Putamen (tissue), 1 donor: ENCODE measurements around the gene EML3.
A peak's percentile ranks its signal among the peaks of the same experiment; 100 is the strongest.
"Not testable (repeated sequence)": the region's sequence is repeated elsewhere in the genome, so short reads cannot be mapped to it uniquely, and the experiment has no call there.

Experiments used
- DNase-seq: peaks from one replicate; pipeline ENCODE4 v3.0.0-alpha.2; 2016; ENCODE audit warnings: low spot score

Gene EML3

GRCh38 chr11:62616957-62617356 lies 4.4 kb upstream of the EML3 start:
- not testable (repeated sequence) for DNase-seq

GRCh38 chr11:62615521-62615920 lies 2.9 kb upstream of the EML3 start:
- DNase-seq: no peak

- DNase-seq: peak; percentile 75
Observed at GRCh38 chr11:62614275-62614674, 1.7 kb upstream of the EML3 start.

- no peak for DNase-seq
Observed at GRCh38 chr11:62613291-62613778, 760 bp upstream of the EML3 start.

- peak; percentile 58 for DNase-seq
Observed at GRCh38 chr11:62611705-62612365, 740 bp downstream of the EML3 start.

- no peak for DNase-seq
Observed at GRCh38 chr11:62610814-62611704, 1.5 kb downstream of the EML3 start.

GRCh38 chr11:62610403-62610802 lies 2.2 kb downstream of the EML3 start:
- DNase-seq: no peak

GRCh38 chr11:62608776-62609175 lies 3.8 kb downstream of the EML3 start:
- no peak for DNase-seq

GRCh38 chr11:62607714-62608113 lies 4.9 kb downstream of the EML3 start:
- no peak for DNase-seq

- no peak for DNase-seq
Observed at GRCh38 chr11:62605902-62606301, 6.7 kb downstream of the EML3 start.

GRCh38 chr11:62605467-62605866 lies 7.1 kb downstream of the EML3 start:
- DNase-seq: no peak

GRCh38 chr11:62604460-62605120 lies 8.0 kb downstream of the EML3 start:
- no peak for DNase-seq

- no peak for DNase-seq
Observed at GRCh38 chr11:62603776-62604299, 8.7 kb downstream of the EML3 start.

GRCh38 chr11:62603072-62603408 lies 9.5 kb downstream of the EML3 start:
- no peak for DNase-seq

GRCh38 chr11:62602141-62603071 lies 10.2 kb downstream of the EML3 start:
- peak; percentile 75 for DNase-seq

GRCh38 chr11:62601372-62602140 lies 11.0 kb downstream of the EML3 start, which contains the start of gene MTA2:
Gene MTA2, minus strand, starts transcription at chr11:62601865. Its CDS starts 415 bp downstream, at chr11:62601450.
- peak; percentile 97 for DNase-seq

GRCh38 chr11:62601122-62601371 lies 11.5 kb downstream of the EML3 start:
- no peak for DNase-seq

- no peak for DNase-seq
Observed at GRCh38 chr11:62600367-62601121, 12.0 kb downstream of the EML3 start.

GRCh38 chr11:62599901-62600300 lies 12.7 kb downstream of the EML3 start:
- no peak for DNase-seq

GRCh38 chr11:62599069-62599696 lies 13.4 kb downstream of the EML3 start:
- peak; percentile 94 for DNase-seq
